GM03348 (cell line): ENCODE data around the gene CCDC89.
A peak's percentile ranks its signal among the peaks of the same experiment; 100 is the strongest.
"Not testable (repeated sequence)": the region's sequence is repeated elsewhere in the genome, so short reads cannot be mapped to it uniquely, and the experiment has no call there.

Experiments
- DNase-seq: peaks from one replicate; pipeline ENCODE4 v3.0.0; 2012; ENCODE audit warnings: low spot score

The CCDC89 gene

DNA sequence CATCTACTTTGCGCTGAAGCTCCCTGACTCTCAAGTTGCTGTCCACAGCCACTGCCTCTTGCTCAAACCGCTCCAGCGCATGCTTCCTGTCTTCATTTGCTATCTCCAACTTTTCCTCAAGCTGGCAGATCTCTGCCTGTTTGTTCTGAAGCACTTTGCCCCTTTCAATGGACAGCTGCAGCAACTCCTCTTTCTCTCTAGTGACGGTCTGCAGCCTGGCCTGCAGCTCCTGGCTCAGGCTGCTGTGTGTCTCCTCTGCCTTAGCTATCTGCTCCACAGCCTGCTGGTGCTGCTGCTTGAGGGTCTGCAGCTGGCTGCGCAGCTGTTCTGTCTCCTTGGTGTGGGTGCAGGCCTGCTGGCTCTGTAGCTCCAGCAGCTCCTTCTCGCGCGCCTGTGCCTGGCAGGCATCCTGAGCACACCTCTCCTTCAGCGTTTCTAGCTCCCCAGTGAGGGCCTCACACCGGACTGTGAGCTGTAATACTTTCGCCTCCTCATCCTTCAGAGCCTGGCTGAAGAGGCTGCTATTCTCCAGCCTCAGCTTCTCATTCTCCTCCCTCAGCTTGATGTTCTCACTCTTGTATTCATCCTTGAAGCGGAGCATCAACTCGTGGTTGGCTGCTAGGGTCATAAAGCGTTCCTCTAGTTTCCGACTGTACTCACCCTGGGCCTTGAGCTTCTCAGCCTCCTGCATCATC lies 723 bp downstream of the CCDC89 start:
- DNase-seq: peak; percentile 35

- no peak for DNase-seq
These were observed 3.4 kb downstream of the CCDC89 start for GRCh38 chr11:85682330-85683305.

- DNase-seq: no peak
These were observed 5.1 kb downstream of the CCDC89 start for GRCh38 chr11:85680897-85681296.

DNA sequence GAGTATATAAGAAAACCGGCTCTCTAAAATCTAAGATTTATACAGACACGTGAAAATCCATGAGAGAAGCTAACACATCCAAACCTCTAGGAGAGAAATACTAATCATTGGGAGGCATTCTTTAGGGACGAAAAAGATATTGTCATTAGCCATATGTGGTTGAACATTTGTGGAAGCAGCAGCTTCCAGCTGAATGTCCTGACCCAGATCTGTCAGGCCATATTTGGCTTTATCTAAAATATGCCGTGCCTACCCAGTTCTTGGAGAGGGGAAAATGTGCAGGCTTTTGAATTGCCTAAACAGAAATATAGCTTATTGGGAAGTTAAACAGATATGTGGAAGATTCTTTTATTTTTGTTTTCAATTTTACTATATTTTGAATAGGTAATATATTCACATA lies 6.4 kb downstream of the CCDC89 start:
- no peak for DNase-seq

- no peak for DNase-seq
These were observed 12.6 kb downstream of the CCDC89 start for GRCh38 chr11:85673393-85673792.

GRCh38 chr11:85672105-85672902 lies 13.7 kb downstream of the CCDC89 start:
- DNase-seq: no peak

DNA sequence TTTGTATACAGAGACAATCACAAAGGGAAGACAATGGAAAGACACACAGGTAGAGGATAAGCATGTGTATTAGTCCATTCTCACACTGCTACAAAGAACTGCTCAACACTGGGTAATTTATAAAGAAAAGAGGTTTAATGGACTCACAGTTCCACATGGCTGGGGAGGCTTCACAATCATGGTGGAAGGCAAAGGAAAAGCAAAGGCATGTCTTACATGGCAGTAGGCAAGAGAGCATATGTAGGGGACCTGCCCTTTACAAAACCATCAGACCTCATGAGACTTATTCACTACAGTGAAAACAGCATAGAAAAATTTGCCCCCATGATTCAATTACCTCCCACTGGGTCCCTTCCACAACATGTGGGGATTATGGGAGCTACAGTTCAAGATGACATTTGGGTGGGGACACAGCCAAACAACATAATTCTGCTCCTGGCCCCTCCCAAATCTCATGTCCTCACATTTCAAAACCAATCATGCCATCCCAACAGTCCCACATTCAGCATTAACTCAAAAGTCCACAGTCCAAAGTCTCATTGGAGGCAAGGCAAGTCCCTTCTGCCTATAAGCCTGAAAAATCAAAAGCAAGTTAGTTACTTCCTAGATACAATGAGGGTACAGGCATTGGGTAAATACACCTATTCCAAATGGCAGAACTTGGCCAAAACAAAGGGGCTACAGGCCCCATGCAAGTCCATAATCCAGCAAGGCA lies 14.9 kb downstream of the CCDC89 start:
- not testable (repeated sequence) for DNase-seq

DNA sequence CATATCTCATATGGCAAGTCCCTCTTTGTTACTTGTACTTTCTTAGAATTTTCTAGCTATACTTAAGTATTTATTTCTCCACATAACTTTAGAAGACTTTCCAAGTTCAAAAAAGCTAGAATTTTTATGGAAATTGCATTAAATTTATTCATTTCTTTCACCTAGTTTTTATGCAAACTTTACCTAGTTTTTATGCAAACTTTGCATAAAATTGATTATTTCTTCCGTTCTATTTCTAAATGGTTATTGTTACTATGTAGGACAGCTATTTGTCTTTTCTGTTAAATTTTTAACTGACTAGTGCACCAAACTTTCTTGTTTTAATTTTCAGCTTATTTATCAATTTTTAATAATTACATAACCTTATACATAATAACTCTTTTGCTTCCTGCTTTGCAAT lies 17.8 kb downstream of the CCDC89 start:
- no peak for DNase-seq

DNA sequence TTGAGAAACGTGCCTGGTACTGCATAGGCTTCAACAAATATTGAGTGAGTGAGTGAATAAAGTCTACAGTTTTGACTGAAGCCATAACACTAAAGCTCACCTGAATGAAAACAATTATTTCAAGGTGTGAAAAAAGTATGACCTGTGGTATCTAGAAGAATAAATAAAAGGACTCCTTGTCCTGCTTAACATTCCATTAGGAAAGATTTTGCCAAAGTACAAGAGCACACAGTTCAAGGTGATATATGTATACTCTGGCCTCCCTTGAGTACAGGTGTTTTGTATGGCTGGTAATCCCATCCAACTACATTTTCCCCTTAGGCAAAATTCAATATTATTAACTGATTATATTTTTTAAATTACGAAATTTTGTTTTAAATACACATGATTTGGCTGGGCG lies 19.3 kb downstream of the CCDC89 start:
- no peak for DNase-seq

DNA sequence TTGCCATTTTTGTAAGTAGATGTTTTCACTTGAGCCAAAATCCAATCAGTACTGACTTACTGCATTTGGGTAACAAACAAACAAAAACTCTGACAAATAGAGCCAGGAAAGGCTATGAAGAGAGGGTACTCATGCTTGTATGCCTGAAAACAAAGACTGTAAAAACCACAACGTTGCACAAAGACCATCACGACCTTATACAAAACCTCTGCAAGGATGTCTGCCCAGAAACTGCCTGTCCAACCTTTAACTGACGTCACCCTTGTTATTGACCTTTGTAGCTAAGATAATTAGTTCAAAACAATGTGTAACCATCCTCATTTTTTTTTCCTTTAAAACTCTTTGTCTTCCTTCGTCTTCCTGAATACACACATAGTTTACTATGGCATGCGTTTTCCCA lies 20.3 kb downstream of the CCDC89 start:
- no peak for DNase-seq

DNA sequence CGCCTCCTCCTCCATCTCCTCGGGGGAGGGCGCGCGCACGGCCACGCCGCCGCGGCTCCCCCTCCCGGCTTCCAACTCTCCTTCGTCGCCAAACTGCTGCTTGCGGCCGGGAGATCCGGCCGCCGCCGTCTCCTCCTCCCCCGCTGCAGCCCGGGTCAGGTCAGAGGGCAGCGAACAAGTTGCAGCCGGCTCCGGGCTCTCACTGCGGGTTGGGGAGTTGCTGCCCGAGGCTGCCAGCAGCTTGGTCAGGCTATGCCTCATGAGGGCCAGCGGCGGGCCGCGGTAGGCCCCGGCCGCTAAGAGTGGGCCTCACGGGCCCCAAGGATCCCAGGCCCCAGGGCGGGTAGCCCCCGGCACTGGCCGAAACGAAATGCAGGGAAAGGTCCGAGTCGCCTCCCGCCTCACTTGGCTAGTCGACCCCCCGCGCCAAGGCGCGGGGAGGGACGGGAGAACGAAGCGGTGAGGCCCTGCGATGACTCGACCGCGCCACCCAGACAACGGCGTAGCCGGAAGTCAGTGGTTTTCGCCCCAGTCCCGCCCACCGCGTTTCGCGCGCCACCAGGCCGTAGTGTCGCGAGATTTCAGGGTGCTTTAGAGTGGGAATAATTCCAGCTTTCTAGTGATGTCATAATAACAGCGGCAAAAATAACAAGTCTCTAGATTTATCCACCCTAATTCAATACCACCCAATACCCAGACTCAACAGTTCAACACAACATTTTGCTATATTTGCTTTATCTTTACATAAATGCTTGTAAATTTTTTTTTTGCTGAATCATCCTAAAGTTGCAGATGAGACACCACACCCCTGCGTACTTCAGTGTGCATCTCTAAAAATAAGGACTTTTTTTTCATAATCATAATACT lies 21.1 kb downstream of the CCDC89 start, which contains the start of gene CREBZF:
TSS of gene CREBZF (minus strand) at position 515 of the 867 bp plus-strand sequence. CDS start at position 261, 254 bp downstream.
- DNase-seq: peak; percentile 94

GRCh38 chr11:85663753-85664614 lies 22.0 kb downstream of the CCDC89 start:
- peak; percentile 70 for DNase-seq

GRCh38 chr11:85663080-85663752 lies 22.8 kb downstream of the CCDC89 start:
- no peak for DNase-seq

GRCh38 chr11:85661972-85662664 lies 23.9 kb downstream of the CCDC89 start:
- DNase-seq: no peak

- DNase-seq: no peak
These were observed 27.8 kb downstream of the CCDC89 start for GRCh38 chr11:85658180-85658579.

GRCh38 chr11:85656777-85657176 lies 29.2 kb downstream of the CCDC89 start:
- DNase-seq: no peak

- not testable (repeated sequence) for DNase-seq
These were observed 31.7 kb downstream of the CCDC89 start for GRCh38 chr11:85654343-85654742.

DNA sequence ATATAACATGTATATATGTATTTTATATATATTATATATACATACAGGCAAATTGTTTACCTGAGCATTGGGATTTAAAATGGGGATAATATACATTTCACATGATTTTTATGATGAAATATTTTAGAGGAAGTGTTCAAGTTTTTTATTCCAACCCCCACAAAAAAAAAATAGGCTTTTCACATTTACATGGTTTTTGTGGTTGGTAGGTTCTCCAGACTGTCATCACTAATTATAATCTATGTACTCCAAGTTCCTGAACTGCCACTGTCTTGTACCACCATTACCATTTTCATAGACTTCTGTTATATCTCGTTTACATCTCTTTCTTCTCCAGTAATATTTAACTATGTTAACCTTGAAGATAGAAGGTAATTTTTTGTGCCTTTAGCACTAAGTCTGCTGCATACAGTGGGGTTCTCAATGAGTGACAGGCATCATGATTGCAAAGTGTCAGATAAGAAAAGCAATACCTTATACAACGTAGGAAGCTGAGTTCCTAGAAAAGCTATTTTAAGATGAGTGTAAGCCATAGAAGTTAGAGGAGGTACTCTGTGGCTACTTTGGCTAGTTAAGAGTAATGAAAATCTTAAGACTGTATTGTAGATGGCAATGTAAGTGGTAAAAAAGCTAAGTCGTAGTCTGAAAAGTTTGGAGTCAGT lies 33.1 kb downstream of the CCDC89 start:
- no peak for DNase-seq
